ENCODE measurements around the gene LRRIQ3.

LRRIQ3 gene

DNA sequence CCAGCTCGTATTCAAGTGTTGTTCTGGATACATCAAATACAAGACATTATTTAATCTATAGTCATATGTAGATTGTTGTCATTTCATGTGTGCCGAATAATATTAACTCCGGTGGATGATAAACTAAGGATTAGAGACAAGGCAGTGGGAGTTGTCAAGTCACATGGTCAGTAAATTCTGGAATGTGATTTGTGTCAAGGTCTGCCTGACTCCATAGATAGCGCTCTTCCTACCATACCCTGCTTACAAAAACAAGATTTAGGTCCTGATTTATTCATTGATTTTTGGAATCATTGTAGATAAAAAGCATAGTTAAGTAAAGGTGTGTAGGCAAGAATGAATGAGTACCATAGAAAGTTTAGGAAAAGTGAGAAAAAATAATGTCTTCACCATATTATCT is 39.8 kb upstream of the LRRIQ3 start:
- Histone ChIP-seq H2AFZ (ENCODE audit: low read length) (no peak overlapping the region), H4K20me1 (ENCODE audit: insufficient read depth, low read length, poor library complexity, severe bottlenecking) (no peaks in the 10 kb centered on the region), H3K9me2 (replicated peaks; ENCODE audit: low read depth, low read length) (no peaks in the 10 kb centered on the region), H3F3A (ENCODE audit: low read depth) (no peaks in the 10 kb centered on the region), H3K9me3 (ENCODE audit: insufficient read depth, low read depth, low read length) (no peaks in the 10 kb centered on the region), H3K27me3 (ENCODE audit: insufficient read depth, low read length, poor library complexity, severe bottlenecking) (no peaks in the 10 kb centered on the region), H3K79me2 (ENCODE audit: insufficient read depth, low read length) (no peaks in the 10 kb centered on the region), H3K9ac (ENCODE audit: low read depth, low read length, poor library complexity, severe bottlenecking) (no peak overlapping the region), H3K4me3 (ENCODE audit: low read length, poor library complexity, severe bottlenecking) (no peak overlapping the region), H3K36me3 (ENCODE audit: insufficient read depth, low read length) (no peaks in the 10 kb centered on the region), H3K4me1 (ENCODE audit: insufficient read depth, low read length, poor library complexity, severe bottlenecking) (no peaks in the 10 kb centered on the region), H3K4me2 (ENCODE audit: low read depth, low read length, poor library complexity, severe bottlenecking) (no peak overlapping the region)
- TF ChIP-seq EZH2phosphoT487 (IDR thresholded peaks at IDR 0.05; ENCODE audit: borderline replicate concordance) = no peak
- TF ChIP-seq, protein P1, sequence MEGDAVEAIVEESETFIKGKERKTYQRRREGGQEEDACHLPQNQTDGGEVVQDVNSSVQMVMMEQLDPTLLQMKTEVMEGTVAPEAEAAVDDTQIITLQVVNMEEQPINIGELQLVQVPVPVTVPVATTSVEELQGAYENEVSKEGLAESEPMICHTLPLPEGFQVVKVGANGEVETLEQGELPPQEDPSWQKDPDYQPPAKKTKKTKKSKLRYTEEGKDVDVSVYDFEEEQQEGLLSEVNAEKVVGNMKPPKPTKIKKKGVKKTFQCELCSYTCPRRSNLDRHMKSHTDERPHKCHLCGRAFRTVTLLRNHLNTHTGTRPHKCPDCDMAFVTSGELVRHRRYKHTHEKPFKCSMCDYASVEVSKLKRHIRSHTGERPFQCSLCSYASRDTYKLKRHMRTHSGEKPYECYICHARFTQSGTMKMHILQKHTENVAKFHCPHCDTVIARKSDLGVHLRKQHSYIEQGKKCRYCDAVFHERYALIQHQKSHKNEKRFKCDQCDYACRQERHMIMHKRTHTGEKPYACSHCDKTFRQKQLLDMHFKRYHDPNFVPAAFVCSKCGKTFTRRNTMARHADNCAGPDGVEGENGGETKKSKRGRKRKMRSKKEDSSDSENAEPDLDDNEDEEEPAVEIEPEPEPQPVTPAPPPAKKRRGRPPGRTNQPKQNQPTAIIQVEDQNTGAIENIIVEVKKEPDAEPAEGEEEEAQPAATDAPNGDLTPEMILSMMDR (conservative IDR thresholded peaks at IDR 0.05; ENCODE audit: low read length) = no peak

DNA sequence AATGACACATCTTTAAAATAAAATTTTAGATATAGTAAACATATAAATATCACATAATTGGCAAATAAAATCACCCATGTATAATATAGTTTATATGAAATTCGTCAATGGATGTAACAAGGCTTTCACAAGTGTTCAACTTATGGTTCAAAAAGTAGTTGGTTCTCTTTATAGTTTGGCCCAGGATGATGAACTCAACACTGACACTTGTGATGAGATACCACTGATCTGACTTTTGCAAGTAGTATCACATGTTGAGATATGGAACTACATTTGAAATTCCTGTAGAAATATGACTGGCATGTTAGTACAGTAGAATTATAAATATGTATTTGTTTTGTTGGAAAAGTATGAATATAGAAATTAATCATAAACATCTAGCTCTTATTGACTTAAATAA is 39.1 kb upstream of the LRRIQ3 start:
- H2AFZ ChIP-seq (ENCODE audit: low read length) = no peak overlapping the region
- no peaks in the 10 kb centered on the region for H4K20me1 ChIP-seq (ENCODE audit: insufficient read depth, low read length, poor library complexity, severe bottlenecking)
- no peaks in the 10 kb centered on the region for H3K36me3 ChIP-seq (ENCODE audit: insufficient read depth, low read length)
- H3K9me2 ChIP-seq (replicated peaks; ENCODE audit: low read depth, low read length) = no peaks in the 10 kb centered on the region
- no peak overlapping the region for H3K4me2 ChIP-seq (ENCODE audit: low read depth, low read length, poor library complexity, severe bottlenecking)
- H3K27me3 ChIP-seq (ENCODE audit: insufficient read depth, low read length, poor library complexity, severe bottlenecking) = no peaks in the 10 kb centered on the region
- no peak overlapping the region for H3K4me3 ChIP-seq (ENCODE audit: low read length, poor library complexity, severe bottlenecking)
- no peaks in the 10 kb centered on the region for H3K9me3 ChIP-seq (ENCODE audit: insufficient read depth, low read depth, low read length)
- no peaks in the 10 kb centered on the region for H3K4me1 ChIP-seq (ENCODE audit: insufficient read depth, low read length, poor library complexity, severe bottlenecking)
- no peak overlapping the region for H3K9ac ChIP-seq (ENCODE audit: low read depth, low read length, poor library complexity, severe bottlenecking)
- TF ChIP-seq, protein P1 (conservative IDR thresholded peaks at IDR 0.05; ENCODE audit: low read length) = no peak
- no peak for TF ChIP-seq EZH2phosphoT487 (IDR thresholded peaks at IDR 0.05; ENCODE audit: borderline replicate concordance)
- H3F3A ChIP-seq (ENCODE audit: low read depth) = no peaks in the 10 kb centered on the region
- H3K79me2 ChIP-seq (ENCODE audit: insufficient read depth, low read length) = no peaks in the 10 kb centered on the region

DNA sequence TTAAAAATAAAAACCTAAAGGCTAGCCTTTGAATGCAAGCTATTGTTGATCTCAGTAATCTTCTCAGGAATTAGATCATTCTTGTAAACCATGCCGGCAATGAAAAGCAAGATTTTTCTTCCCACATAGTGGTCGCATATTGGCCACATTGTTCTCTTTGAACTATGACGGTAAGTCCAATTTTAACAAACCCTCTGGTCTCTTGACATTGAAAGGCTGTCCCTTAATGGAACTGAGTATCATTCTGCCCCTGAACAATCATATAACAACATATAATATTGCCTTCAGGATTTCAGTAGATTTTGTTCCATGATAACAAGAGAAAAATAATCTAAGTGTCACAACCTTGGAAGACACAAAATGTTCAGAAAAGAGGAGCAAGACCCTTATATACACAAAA is 38.5 kb upstream of the LRRIQ3 start:
- Histone ChIP-seq H3K27me3 (ENCODE audit: insufficient read depth, low read length, poor library complexity, severe bottlenecking) (no peaks in the 10 kb centered on the region), H3K9ac (ENCODE audit: low read depth, low read length, poor library complexity, severe bottlenecking) (no peak overlapping the region), H3K9me2 (replicated peaks; ENCODE audit: low read depth, low read length) (no peaks in the 10 kb centered on the region), H4K20me1 (ENCODE audit: insufficient read depth, low read length, poor library complexity, severe bottlenecking) (no peaks in the 10 kb centered on the region), H3K4me3 (ENCODE audit: low read length, poor library complexity, severe bottlenecking) (no peak overlapping the region), H3K79me2 (ENCODE audit: insufficient read depth, low read length) (no peaks in the 10 kb centered on the region), H3K9me3 (ENCODE audit: insufficient read depth, low read depth, low read length) (no peaks in the 10 kb centered on the region), H3K4me2 (ENCODE audit: low read depth, low read length, poor library complexity, severe bottlenecking) (no peak overlapping the region), H3K4me1 (ENCODE audit: insufficient read depth, low read length, poor library complexity, severe bottlenecking) (no peaks in the 10 kb centered on the region), H3K36me3 (ENCODE audit: insufficient read depth, low read length) (no peaks in the 10 kb centered on the region), H3F3A (ENCODE audit: low read depth) (no peaks in the 10 kb centered on the region), H2AFZ (ENCODE audit: low read length) (no peak overlapping the region)
- TF ChIP-seq, protein P1 (conservative IDR thresholded peaks at IDR 0.05; ENCODE audit: low read length) = no peak
- TF ChIP-seq EZH2phosphoT487 (IDR thresholded peaks at IDR 0.05; ENCODE audit: borderline replicate concordance) = no peak
